Measurements from ENCODE around the gene TOP2B.
A peak's percentile ranks its signal among the peaks of the same experiment; 100 is the strongest.

DNA sequence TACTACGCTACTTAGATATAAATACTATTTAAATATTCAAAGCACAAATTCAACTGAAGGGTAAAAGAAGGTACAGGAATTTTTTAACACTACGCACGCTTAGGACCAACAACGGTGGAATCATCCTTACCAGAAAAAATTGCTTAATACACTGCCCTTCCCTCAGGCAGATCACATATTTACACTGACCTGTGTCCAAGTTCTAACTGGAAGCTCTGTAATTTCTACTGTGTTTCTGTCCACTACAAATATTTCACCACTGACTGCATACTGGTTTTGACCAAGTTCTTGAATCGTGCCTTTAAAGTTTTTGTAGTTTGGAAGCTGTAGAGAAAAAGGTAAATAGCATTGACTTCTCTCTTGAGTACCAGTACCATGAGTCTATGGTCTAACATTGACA is 44.2 kb downstream of the TOP2B start:
- TF ChIP-seq JUND (IDR thresholded peaks at IDR 0.05), result peak; percentile 19 to 82
- TF ChIP-seq YY1 (IDR thresholded peaks at IDR 0.05), result peak; percentile 77
- TF ChIP-seq, protein P1, sequence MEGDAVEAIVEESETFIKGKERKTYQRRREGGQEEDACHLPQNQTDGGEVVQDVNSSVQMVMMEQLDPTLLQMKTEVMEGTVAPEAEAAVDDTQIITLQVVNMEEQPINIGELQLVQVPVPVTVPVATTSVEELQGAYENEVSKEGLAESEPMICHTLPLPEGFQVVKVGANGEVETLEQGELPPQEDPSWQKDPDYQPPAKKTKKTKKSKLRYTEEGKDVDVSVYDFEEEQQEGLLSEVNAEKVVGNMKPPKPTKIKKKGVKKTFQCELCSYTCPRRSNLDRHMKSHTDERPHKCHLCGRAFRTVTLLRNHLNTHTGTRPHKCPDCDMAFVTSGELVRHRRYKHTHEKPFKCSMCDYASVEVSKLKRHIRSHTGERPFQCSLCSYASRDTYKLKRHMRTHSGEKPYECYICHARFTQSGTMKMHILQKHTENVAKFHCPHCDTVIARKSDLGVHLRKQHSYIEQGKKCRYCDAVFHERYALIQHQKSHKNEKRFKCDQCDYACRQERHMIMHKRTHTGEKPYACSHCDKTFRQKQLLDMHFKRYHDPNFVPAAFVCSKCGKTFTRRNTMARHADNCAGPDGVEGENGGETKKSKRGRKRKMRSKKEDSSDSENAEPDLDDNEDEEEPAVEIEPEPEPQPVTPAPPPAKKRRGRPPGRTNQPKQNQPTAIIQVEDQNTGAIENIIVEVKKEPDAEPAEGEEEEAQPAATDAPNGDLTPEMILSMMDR (IDR thresholded peaks at IDR 0.05; ENCODE audit: low read depth, low read length, missing input control), result no peak
- TF ChIP-seq ATF3 (IDR thresholded peaks at IDR 0.05), result no peak
- TF ChIP-seq, protein P2, sequence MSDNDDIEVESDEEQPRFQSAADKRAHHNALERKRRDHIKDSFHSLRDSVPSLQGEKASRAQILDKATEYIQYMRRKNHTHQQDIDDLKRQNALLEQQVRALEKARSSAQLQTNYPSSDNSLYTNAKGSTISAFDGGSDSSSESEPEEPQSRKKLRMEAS (IDR thresholded peaks at IDR 0.05), result peak; percentile 82
- TF ChIP-seq TAF1 (conservative IDR thresholded peaks at IDR 0.05), result no peak
- TF ChIP-seq RXRA (IDR thresholded peaks at IDR 0.05), result peak; percentile 66 to 86
- TF ChIP-seq, protein P3, sequence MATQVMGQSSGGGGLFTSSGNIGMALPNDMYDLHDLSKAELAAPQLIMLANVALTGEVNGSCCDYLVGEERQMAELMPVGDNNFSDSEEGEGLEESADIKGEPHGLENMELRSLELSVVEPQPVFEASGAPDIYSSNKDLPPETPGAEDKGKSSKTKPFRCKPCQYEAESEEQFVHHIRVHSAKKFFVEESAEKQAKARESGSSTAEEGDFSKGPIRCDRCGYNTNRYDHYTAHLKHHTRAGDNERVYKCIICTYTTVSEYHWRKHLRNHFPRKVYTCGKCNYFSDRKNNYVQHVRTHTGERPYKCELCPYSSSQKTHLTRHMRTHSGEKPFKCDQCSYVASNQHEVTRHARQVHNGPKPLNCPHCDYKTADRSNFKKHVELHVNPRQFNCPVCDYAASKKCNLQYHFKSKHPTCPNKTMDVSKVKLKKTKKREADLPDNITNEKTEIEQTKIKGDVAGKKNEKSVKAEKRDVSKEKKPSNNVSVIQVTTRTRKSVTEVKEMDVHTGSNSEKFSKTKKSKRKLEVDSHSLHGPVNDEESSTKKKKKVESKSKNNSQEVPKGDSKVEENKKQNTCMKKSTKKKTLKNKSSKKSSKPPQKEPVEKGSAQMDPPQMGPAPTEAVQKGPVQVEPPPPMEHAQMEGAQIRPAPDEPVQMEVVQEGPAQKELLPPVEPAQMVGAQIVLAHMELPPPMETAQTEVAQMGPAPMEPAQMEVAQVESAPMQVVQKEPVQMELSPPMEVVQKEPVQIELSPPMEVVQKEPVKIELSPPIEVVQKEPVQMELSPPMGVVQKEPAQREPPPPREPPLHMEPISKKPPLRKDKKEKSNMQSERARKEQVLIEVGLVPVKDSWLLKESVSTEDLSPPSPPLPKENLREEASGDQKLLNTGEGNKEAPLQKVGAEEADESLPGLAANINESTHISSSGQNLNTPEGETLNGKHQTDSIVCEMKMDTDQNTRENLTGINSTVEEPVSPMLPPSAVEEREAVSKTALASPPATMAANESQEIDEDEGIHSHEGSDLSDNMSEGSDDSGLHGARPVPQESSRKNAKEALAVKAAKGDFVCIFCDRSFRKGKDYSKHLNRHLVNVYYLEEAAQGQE (IDR thresholded peaks at IDR 0.05), result peak; percentile 90
- TF ChIP-seq HNF4A (conservative IDR thresholded peaks at IDR 0.05), result peak; percentile 78 to 86
- TF ChIP-seq, protein P4, sequence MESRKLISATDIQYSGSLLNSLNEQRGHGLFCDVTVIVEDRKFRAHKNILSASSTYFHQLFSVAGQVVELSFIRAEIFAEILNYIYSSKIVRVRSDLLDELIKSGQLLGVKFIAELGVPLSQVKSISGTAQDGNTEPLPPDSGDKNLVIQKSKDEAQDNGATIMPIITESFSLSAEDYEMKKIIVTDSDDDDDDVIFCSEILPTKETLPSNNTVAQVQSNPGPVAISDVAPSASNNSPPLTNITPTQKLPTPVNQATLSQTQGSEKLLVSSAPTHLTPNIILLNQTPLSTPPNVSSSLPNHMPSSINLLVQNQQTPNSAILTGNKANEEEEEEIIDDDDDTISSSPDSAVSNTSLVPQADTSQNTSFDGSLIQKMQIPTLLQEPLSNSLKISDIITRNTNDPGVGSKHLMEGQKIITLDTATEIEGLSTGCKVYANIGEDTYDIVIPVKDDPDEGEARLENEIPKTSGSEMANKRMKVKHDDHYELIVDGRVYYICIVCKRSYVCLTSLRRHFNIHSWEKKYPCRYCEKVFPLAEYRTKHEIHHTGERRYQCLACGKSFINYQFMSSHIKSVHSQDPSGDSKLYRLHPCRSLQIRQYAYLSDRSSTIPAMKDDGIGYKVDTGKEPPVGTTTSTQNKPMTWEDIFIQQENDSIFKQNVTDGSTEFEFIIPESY (IDR thresholded peaks at IDR 0.05), result peak; percentile 83
- TF ChIP-seq RAD21 (IDR thresholded peaks at IDR 0.05), result peak; percentile 32 to 56
- TF ChIP-seq EGR1 (IDR thresholded peaks at IDR 0.05; ENCODE audit: low read depth in 2 of 2), result peak in 1 of 2 donors; percentile 56
- peak; percentile 42 for TF ChIP-seq HNF4G (IDR thresholded peaks at IDR 0.05)
- TF ChIP-seq SP1 (IDR thresholded peaks at IDR 0.05), result peak; percentile 73
